DND-41 (cell line): ENCODE data around the gene AHNAK.

Source experiments
- CTCF ChIP-seq: IDR thresholded peaks from 2 replicates; pipeline ENCODE4 v1.5.1; 2012; ENCODE audit warnings: borderline replicate concordance, low read length, moderate library complexity, mild to moderate bottlenecking; ENCODE audit not compliant: poor library complexity, severe bottlenecking; ENCODE audit errors: extremely low read depth
- EZH2 ChIP-seq: IDR thresholded peaks from 3 replicates; pipeline ENCODE4 v1.6.1; 2012; ENCODE audit warnings: borderline replicate concordance, low read depth, mild to moderate bottlenecking, moderate library complexity, low read length, inconsistent platforms; ENCODE audit not compliant: severe bottlenecking

DNA sequence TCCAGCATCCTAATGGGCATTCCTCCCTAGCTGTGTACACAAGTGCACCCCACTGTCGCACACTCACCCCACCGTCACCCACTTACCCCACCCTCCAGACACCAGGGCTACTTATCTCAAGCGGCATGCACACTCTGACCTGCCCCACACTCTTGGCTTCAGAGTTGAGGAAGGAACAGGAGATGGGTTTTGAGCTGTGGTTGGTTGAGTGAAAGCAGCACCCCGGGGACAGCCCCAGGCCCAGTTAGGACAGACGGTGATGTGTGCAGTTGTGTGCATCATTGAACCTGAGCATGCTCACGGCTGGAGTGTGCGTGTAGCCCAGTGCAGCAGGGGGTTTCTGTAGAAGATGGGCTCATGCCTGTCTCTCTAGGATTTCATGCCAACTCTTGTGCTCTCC lies 32.5 kb downstream of the AHNAK start:
- TF ChIP-seq CTCF (no peak), EZH2 (no peak)
